Activated B cell treated with CpG ODN at 0.5 μM for 24 hours (primary cell): ENCODE measurements around the gene CCDC197. TPM values are rescaled to one million over a fixed set of nuclear protein-coding genes. Genes with fewer than 3 reads are reported as not detected.

Source experiments
- ATAC-seq: fragments of 200-7000 bp; cut with Tn5 transposase; one replicate; pipeline ENCODE4 v1.10.0; 2021; ENCODE audit warnings: low read depth, mild to moderate bottlenecking, moderate library complexity
- CTCF ChIA-PET: fragments of 350-600 bp; sonication (Branson Sonifier 250); formaldehyde crosslinking; loops from one replicate; lab custom pipeline; 2021; ENCODE audit warnings: antibody characterized with exemption; lab: Charles Lee
- POLR2A ChIA-PET: fragments of 350-600 bp; sonication (Branson Sonifier 250); formaldehyde crosslinking; loops from one replicate; lab custom pipeline; 2021; ENCODE audit warnings: antibody characterized with exemption; lab: Charles Lee
- DNase-seq: peaks from one replicate; pipeline ENCODE4 v3.0.0; 2022
- H3K27ac Mint-ChIP-seq: one replicate; pipeline ENCODE4 v1.8.0; 2020; ENCODE audit warnings: mixed read lengths
- H3K27me3 Mint-ChIP-seq: one replicate; pipeline ENCODE4 v1.8.0; 2021; ENCODE audit warnings: mixed read lengths
- H3K36me3 Mint-ChIP-seq: one replicate; pipeline ENCODE4 v1.8.0; 2021; ENCODE audit warnings: low read depth, mixed read lengths
- H3K4me1 Mint-ChIP-seq: one replicate; pipeline ENCODE4 v1.8.0; 2021; ENCODE audit warnings: mixed read lengths
- H3K4me3 Mint-ChIP-seq: one replicate; pipeline ENCODE4 v1.8.0; 2020; ENCODE audit warnings: mild to moderate bottlenecking, mixed read lengths
- H3K9me3 Mint-ChIP-seq: one replicate; pipeline ENCODE4 v1.8.0; 2020; ENCODE audit warnings: mixed read lengths
- intact Hi-C: fragments of 100-400 bp; cut with micrococcal nuclease; formaldehyde crosslinking; loops from one replicate; pipeline ENCODE4 v1.15.1; 2024
- total RNA-seq: library from RNA; stranded (reverse); gene quantifications from 2 replicates; pipeline ENCODE4 v1.2.3, GENCODE V29; 2022
- TF ChIP-seq, protein P1 (sequence below): fragments of 200-600 bp; IDR thresholded peaks from one replicate; pipeline ENCODE4 v1.8.0; 2022; ENCODE audit warnings: antibody characterized with exemption, mild to moderate bottlenecking

CCDC197 gene
- total RNA-seq, 1 donor from 2014 or later: not detected

DNA sequence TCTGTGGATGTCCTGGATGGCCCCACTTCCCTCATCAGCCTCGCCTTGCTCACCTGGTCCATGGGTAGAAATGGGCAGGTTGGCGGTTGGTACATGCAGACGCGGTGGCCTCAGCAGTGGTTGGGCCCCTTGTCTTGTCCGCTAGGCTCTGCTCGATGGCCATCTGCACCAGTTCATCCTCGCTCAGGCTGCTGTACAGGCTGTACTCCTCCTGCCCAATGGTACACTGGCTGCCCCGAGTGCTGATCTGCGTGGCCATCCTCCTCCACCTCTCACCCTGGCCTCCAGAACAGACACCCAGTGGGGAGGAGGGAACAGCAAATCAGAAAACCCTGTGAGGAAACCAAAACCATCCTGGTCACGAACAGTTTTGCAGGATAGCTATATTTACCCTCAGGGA lies 32.8 kb upstream of the CCDC197 start:
- ATAC-seq: no peak
- Mint-ChIP-seq H3K27ac (no peak overlapping the region), H3K4me1 (peaks cover 96% of the 10 kb centered on the region), H3K27me3 (no peaks in the 10 kb centered on the region), H3K4me3 (no peak overlapping the region), H3K9me3 (no peaks in the 10 kb centered on the region), H3K36me3 (no peaks in the 10 kb centered on the region)
- TF ChIP-seq, protein P1, sequence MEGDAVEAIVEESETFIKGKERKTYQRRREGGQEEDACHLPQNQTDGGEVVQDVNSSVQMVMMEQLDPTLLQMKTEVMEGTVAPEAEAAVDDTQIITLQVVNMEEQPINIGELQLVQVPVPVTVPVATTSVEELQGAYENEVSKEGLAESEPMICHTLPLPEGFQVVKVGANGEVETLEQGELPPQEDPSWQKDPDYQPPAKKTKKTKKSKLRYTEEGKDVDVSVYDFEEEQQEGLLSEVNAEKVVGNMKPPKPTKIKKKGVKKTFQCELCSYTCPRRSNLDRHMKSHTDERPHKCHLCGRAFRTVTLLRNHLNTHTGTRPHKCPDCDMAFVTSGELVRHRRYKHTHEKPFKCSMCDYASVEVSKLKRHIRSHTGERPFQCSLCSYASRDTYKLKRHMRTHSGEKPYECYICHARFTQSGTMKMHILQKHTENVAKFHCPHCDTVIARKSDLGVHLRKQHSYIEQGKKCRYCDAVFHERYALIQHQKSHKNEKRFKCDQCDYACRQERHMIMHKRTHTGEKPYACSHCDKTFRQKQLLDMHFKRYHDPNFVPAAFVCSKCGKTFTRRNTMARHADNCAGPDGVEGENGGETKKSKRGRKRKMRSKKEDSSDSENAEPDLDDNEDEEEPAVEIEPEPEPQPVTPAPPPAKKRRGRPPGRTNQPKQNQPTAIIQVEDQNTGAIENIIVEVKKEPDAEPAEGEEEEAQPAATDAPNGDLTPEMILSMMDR: no peak
- intact Hi-C loops: no loop called here
- POLR2A ChIA-PET: interaction anchor here (0.5 to 2.2 kb wide), 5 partner anchors 9 to 39 kb away, joined by 3 to 15 read pairs (median 8); no protein-coding TSS in a partner anchor
- CTCF ChIA-PET: interaction anchor here (12.0 kb wide), 1 partner anchor 26 kb away, joined by 126 read pairs; no protein-coding TSS in a partner anchor
- DNase-seq: no peak

DNA sequence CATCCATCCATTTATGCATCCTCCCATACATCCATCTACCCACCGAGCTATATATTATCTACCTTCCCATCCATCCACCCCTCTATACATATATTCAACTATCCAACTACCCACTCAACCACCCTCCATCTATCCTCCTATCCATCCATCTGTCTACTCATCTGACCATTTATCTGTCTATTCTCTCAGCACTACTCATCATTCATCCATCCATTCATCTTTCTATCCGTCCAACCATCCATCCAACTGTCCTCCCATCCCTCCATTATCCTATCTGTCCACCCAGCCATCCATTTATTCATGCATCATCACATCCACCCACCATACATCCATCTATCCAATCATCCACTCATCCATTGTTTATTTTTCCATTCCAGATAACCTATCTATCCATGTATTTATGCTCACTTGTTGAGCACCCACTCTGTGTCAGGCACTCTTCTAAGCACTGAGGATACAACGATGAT lies 32.2 kb upstream of the CCDC197 start:
- Mint-ChIP-seq H3K36me3 (no peaks in the 10 kb centered on the region), H3K9me3 (no peaks in the 10 kb centered on the region), H3K27me3 (no peaks in the 10 kb centered on the region), H3K4me3 (no peak overlapping the region), H3K27ac (peak overlapping the region; percentile 1), H3K4me1 (peaks cover 94% of the 10 kb centered on the region)
- no peak for ATAC-seq
- no peak for DNase-seq
- TF ChIP-seq, protein P1: no peak
- ChIA-PET POLR2A (interaction anchor here (0.8 to 1.5 kb wide), 3 partner anchors 9 to 22 kb away, joined by 3 read pairs; no protein-coding TSS in a partner anchor), CTCF (interaction anchor here (1.4 to 12.0 kb wide), 2 partner anchors 13 to 26 kb away, joined by 5 to 126 read pairs; no protein-coding TSS in a partner anchor)
- intact Hi-C loops: loop anchor here (5.0 kb wide), 3 partner anchors 633 to 1552 kb away; partner anchors contain the start of genes BTBD7 and SYNE3

DNA sequence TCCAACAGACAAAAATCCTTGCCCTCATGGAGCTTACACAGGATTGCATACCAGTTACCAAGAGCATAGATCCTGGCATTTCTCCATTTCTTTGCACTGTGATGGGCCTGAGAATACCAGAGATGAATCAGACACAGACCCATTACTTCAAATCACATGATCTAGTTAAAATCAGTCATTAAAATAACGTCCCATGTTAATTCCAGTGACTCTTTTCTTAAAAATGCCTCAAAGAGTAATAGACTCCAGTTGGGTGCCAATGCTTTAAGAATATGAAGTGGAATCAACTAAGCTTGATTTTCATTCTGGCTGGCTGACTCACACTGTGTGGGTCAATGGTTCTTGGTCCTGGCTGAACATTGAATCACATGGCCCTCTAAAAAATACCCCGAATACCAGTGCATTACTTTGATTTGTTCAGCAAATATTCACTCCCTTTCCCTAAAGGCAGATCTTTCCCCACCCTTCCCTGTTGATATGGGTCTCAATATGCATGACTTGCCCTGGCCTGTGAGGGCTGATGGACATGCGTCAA lies 31.7 kb upstream of the CCDC197 start:
- Mint-ChIP-seq H3K27ac (peak overlapping the region; percentile 1), H3K9me3 (no peaks in the 10 kb centered on the region), H3K27me3 (no peaks in the 10 kb centered on the region), H3K36me3 (no peaks in the 10 kb centered on the region), H3K4me1 (peaks cover 94% of the 10 kb centered on the region), H3K4me3 (no peak overlapping the region)
- ATAC-seq: no peak
- no peak for DNase-seq
- TF ChIP-seq, protein P1: no peak
- CTCF ChIA-PET: interaction anchor here (1.4 to 12.0 kb wide), 2 partner anchors 13 to 27 kb away, joined by 5 to 126 read pairs; no protein-coding TSS in a partner anchor
- POLR2A ChIA-PET: interaction anchor here (1.2 kb wide), 2 partner anchors 9 to 13 kb away, joined by 3 read pairs; no protein-coding TSS in a partner anchor
- intact Hi-C loops: loop anchor here (5.0 kb wide), 3 partner anchors 633 to 1552 kb away; partner anchors contain the start of genes BTBD7 and SYNE3

DNA sequence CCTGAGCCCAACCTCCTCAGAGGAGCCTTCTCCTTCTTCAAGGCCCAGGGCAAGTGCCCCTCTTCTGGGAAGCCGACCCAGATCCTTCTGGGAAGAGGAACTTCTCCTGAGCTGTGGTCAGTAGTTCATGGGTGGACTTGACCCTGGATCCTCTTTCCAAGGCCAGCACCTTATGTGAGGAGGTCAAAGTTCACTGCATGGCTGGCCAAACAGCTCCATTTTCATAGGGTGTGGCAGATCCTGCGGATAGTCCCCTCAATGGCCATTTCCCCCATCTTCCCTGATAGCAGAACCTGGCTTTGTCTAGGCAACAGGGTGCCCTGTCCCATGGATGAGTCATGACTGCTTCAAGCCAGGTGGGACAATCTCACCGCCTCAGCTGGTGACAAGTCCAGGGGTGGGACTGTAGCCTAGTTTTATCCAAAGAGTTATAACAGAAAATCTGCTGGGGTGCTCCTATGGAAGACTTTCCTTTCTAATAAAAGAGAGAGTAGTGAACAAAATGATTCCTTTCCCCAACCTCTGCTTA lies 31.1 kb upstream of the CCDC197 start:
- intact Hi-C loops: loop anchor here (5.0 kb wide), 3 partner anchors 634 to 1551 kb away; partner anchors contain the start of genes BTBD7 and SYNE3
- Mint-ChIP-seq H3K27ac (no peak overlapping the region), H3K4me1 (peaks cover 96% of the 10 kb centered on the region), H3K36me3 (no peaks in the 10 kb centered on the region), H3K27me3 (no peaks in the 10 kb centered on the region), H3K4me3 (no peak overlapping the region), H3K9me3 (no peaks in the 10 kb centered on the region)
- ChIA-PET CTCF (interaction anchor here (1.4 to 12.0 kb wide), 2 partner anchors 12 to 27 kb away, joined by 5 to 126 read pairs; no protein-coding TSS in a partner anchor), POLR2A (interaction anchor here (1.2 kb wide), 2 partner anchors 10 to 12 kb away, joined by 3 read pairs; no protein-coding TSS in a partner anchor)
- DNase-seq (no peak), ATAC-seq (no peak)
- TF ChIP-seq, protein P1: no peak
